K562 (cell line): ENCODE data around the gene TFAP2E. TPM values are rescaled to one million over a fixed set of nuclear protein-coding genes. Genes with fewer than 3 reads are reported as not detected.

Source experiments
- CBX8 ChIP-seq: fragments of 200-600 bp; sonication (generic); IDR thresholded peaks from 2 replicates; pipeline ENCODE4 v1.6.1; 2012; ENCODE audit warnings: borderline replicate concordance, mixed run types, low read depth, mild to moderate bottlenecking, moderate library complexity, mixed read lengths, low read length, control low read depth, inconsistent platforms; ENCODE audit not compliant: poor library complexity, severe bottlenecking; ENCODE audit errors: extremely low read depth
- E2F3 ChIP-seq: fragments of 250-450 bp; sonication (Bioruptor Pico); IDR thresholded peaks from 2 replicates; pipeline ENCODE4 v1.4.0; 2020; ENCODE audit warnings: mild to moderate bottlenecking
- E2F6 ChIP-seq, 2 experiments: IDR thresholded peaks; 2 replicates each; pipeline ENCODE4 v1.6.1; 2011; ENCODE audit warnings: borderline replicate concordance in 1 of 2, control low read depth in 1 of 2, low read depth in 1 of 2, low read length in 1 of 2, mild to moderate bottlenecking in 1 of 2, mixed read lengths in 1 of 2, moderate library complexity in 1 of 2; ENCODE audit not compliant: insufficient read depth in 1 of 2, insufficient read length in 1 of 2, poor library complexity in 1 of 2, severe bottlenecking in 1 of 2; ENCODE audit errors: extremely low read depth in 1 of 2
- HMGN3 ChIP-seq: IDR thresholded peaks from 2 replicates; pipeline ENCODE4 v1.6.1; 2011; ENCODE audit warnings: borderline replicate concordance, low read depth, mild to moderate bottlenecking, mixed read lengths, low read length; ENCODE audit not compliant: insufficient read length; ENCODE audit errors: extremely low read depth
- SETDB1 ChIP-seq: IDR thresholded peaks from one replicate; pipeline ENCODE4 v1.6.1; 2012; ENCODE audit warnings: low read length, control low read depth, inconsistent platforms
- SRF ChIP-seq, 2 experiments: fragments of 250-450, 450-650 bp in 1 of 2; sonication (Bioruptor Pico) in 1 of 2; sonication (generic) in 1 of 2; formaldehyde crosslinking; IDR thresholded peaks; 2 replicates each; pipeline versions ENCODE4 v1.5.0 to v1.5.1; 2020 to 2022; ENCODE audit warnings: mild to moderate bottlenecking in 1 of 2, missing genetic modification reagents in 1 of 2
- TFAM ChIP-seq: fragments of 250-450 bp; sonication (Bioruptor Pico); conservative IDR thresholded peaks from 2 replicates; pipeline ENCODE4 v1.5.0; 2021; ENCODE audit warnings: mild to moderate bottlenecking, moderate library complexity
- VEZF1 ChIP-seq: fragments of 200-800 bp; sonication (Bioruptor generic); IDR thresholded peaks from 2 replicates; pipeline ENCODE4 v1.6.1; 2017; ENCODE audit warnings: missing genetic modification characterization, missing compliant biosample characterization
- ZNF444 ChIP-seq: fragments of 250-450 bp; sonication (Bioruptor Pico); IDR thresholded peaks from 2 replicates; pipeline ENCODE4 v1.4.0; 2020; ENCODE audit warnings: mild to moderate bottlenecking, moderate library complexity
- polyA plus RNA-seq, 8 experiments: library from polyadenylated mRNA; depleted of rRNA in 4 of 8; stranded (reverse) in 5 of 8; unstranded in 3 of 8; fragments of >200 nt; fragmentation: Nextera tagmentation in 2 of 8; fragmentation: Illumina TruSeq in 1 of 8; extraction: Ambion mirVana in 2 of 8; extraction: Trizol in 1 of 8; gene quantifications; 2 replicates each; pipeline versions ENCODE4 v1.2.1 to v1.2.3, GENCODE V29; 2011 to 2014; ENCODE audit warnings: inconsistent platforms in 1 of 8, missing spikeins in 1 of 8
- total RNA-seq, 7 experiments: library from RNA; depleted of rRNA in 6 of 7; stranded (reverse); fragments of >200 nt in 6 of 7; fragmentation: Illumina TruSeq in 2 of 7; extraction: Trizol in 2 of 7; gene quantifications; 2 replicates each; pipeline versions ENCODE4 v1.2.1 to v1.2.3, GENCODE V29; 2011 to 2021; ENCODE audit warnings: low replicate concordance in 1 of 7
- TF ChIP-seq, protein P1 (sequence below): sonication (generic); formaldehyde crosslinking; IDR thresholded peaks from 2 replicates; pipeline ENCODE4 v1.8.0; 2022; ENCODE audit warnings: mild to moderate bottlenecking, missing genetic modification reagents

Gene TFAP2E
- total and polyA plus RNA-seq, 9 of the 15 experiments (the other 6 are each of a cell fraction or from before 2014, with no cell fraction given), result 0.03 to 0.11 (median 0.07) TPM; not detected in 4

DNA sequence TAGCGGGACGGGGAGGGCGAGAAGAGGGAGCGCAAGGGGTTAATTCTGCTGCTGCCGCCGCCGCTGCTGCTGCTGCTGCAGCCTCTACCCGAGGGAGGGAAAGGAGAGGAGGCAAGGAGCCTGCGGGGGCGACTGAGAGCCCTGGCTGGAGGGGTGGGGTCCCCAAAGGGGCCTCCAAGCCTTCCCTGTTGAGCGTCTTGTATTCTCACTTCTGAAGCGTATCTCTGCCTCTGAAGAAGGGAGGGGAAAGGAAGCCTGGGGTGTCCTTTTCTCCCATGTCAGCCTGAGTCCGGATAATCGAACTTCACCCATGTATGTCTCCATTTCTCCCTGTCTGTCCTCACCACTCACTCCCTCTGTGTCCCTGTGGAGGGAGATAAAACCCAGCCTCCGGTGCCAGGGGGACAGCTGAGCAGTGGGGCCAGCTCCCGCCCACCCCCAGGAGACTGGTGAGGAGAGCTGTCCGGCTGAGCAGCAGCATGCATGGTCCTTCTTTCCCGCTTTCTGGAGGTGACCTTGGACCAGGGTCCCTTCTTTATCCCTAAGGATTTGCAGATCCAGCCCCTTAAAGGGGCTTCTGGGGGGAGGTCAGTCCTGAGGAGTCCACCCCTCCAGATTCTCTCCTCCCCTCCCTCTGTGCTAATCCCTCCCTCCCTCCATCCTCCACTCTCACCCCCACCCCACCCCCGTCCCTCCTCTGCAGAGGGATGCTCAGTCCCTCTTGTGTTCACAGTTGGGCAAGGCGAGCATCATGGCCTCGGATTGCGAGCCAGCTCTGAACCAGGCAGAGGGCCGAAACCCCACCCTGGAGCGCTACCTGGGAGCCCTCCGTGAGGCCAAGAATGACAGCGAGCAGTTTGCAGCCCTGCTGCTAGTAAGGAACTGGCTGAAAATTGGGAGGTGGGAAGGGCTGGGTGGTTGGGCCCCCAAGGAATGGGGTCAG is 14.5 kb upstream of the TFAP2E start (continued):
- TF ChIP-seq CBX8 (no peak), HMGN3 (no peak), VEZF1 (CRISPR knock-in tag) (no peak), TFAM (no peak), ZNF444 (CRISPR knock-in tag) (no peak), E2F6 (IDR thresholded peaks at IDR 0.05; ENCODE audit: borderline replicate concordance in 1 of 2, extremely low read depth in 1 of 2, insufficient read depth in 1 of 2, insufficient read length in 1 of 2, low read depth in 1 of 2, low read length in 1 of 2, poor library complexity in 1 of 2, severe bottlenecking in 1 of 2) (peak in 1 of 2 experiments; percentile 29), E2F3 (CRISPR knock-in tag) (no peak), SETDB1 (no peak), SRF (CRISPR knock-in tag; IDR thresholded peaks at IDR 0.05) (no peak)
- TF ChIP-seq, protein P1, sequence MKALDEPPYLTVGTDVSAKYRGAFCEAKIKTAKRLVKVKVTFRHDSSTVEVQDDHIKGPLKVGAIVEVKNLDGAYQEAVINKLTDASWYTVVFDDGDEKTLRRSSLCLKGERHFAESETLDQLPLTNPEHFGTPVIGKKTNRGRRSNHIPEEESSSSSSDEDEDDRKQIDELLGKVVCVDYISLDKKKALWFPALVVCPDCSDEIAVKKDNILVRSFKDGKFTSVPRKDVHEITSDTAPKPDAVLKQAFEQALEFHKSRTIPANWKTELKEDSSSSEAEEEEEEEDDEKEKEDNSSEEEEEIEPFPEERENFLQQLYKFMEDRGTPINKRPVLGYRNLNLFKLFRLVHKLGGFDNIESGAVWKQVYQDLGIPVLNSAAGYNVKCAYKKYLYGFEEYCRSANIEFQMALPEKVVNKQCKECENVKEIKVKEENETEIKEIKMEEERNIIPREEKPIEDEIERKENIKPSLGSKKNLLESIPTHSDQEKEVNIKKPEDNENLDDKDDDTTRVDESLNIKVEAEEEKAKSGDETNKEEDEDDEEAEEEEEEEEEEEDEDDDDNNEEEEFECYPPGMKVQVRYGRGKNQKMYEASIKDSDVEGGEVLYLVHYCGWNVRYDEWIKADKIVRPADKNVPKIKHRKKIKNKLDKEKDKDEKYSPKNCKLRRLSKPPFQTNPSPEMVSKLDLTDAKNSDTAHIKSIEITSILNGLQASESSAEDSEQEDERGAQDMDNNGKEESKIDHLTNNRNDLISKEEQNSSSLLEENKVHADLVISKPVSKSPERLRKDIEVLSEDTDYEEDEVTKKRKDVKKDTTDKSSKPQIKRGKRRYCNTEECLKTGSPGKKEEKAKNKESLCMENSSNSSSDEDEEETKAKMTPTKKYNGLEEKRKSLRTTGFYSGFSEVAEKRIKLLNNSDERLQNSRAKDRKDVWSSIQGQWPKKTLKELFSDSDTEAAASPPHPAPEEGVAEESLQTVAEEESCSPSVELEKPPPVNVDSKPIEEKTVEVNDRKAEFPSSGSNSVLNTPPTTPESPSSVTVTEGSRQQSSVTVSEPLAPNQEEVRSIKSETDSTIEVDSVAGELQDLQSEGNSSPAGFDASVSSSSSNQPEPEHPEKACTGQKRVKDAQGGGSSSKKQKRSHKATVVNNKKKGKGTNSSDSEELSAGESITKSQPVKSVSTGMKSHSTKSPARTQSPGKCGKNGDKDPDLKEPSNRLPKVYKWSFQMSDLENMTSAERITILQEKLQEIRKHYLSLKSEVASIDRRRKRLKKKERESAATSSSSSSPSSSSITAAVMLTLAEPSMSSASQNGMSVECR (CRISPR knock-in tag), result 0 out of 2 replicates have a peak, but pooled peaks have one; percentile 56
- TF ChIP-seq, all 486 proteins: peak for 8
